NCI-H82 treated with DMSO at 0.1 percent for 48 hours (cell line): ENCODE measurements around the gene SMAD7.

Source experiments
- DNase-seq: peaks from one replicate; lab custom pipeline; 2025; ENCODE audit not compliant: unreplicated experiment; lab: John Stamatoyannopoulos, UW

Gene SMAD7

GRCh38 chr18:48918660-48919456 lies 31.9 kb downstream of the SMAD7 start:
- DNase-seq = no peak

GRCh38 chr18:48917579-48918517 lies 32.9 kb downstream of the SMAD7 start:
- no peak for DNase-seq

GRCh38 chr18:48915626-48916425 lies 34.9 kb downstream of the SMAD7 start:
- no peak for DNase-seq

- DNase-seq = no peak
These were observed 36.0 kb downstream of the SMAD7 start for GRCh38 chr18:48914581-48915251.

- DNase-seq = no peak
These were observed 37.0 kb downstream of the SMAD7 start for GRCh38 chr18:48913775-48914174.

GRCh38 chr18:48913201-48913600 lies 37.6 kb downstream of the SMAD7 start:
- no peak for DNase-seq

- DNase-seq = no peak
These were observed 39.7 kb downstream of the SMAD7 start for GRCh38 chr18:48910972-48911545.

GRCh38 chr18:48909721-48910120 lies 41.0 kb downstream of the SMAD7 start:
- no peak for DNase-seq

- no peak for DNase-seq
These were observed 41.8 kb downstream of the SMAD7 start for GRCh38 chr18:48908916-48909315.

- no peak for DNase-seq
These were observed 45.3 kb downstream of the SMAD7 start for GRCh38 chr18:48905513-48905912.

GRCh38 chr18:48904847-48905394 lies 45.8 kb downstream of the SMAD7 start:
- no peak for DNase-seq

- no peak for DNase-seq
These were observed 46.7 kb downstream of the SMAD7 start for GRCh38 chr18:48904091-48904490.

- no peak for DNase-seq
These were observed 47.7 kb downstream of the SMAD7 start for GRCh38 chr18:48902856-48903601.

GRCh38 chr18:48902023-48902855 lies 48.5 kb downstream of the SMAD7 start:
- no peak for DNase-seq

GRCh38 chr18:48901145-48902022 lies 49.4 kb downstream of the SMAD7 start:
- DNase-seq = no peak

- DNase-seq = no peak
These were observed 50.3 kb downstream of the SMAD7 start for GRCh38 chr18:48900469-48900868.

- no peak for DNase-seq
These were observed 51.1 kb downstream of the SMAD7 start for GRCh38 chr18:48899558-48900174.
